Inferior parietal cortex (tissue), 1 donor: ENCODE results near the gene UBR2.
"Not testable (repeated sequence)": the region's sequence is repeated elsewhere in the genome, so short reads cannot be mapped to it uniquely, and the experiment has no call there.

ENCODE experiments used
- DNase-seq: peaks from one replicate; pipeline ENCODE4 v3.0.0-alpha.2; 2016; ENCODE audit errors: extremely low spot score

The UBR2 gene

GRCh38 chr6:42727627-42728026 lies 163.8 kb downstream of the UBR2 start:
- no peak for DNase-seq

GRCh38 chr6:42729731-42730130 lies 165.9 kb downstream of the UBR2 start:
- no peak for DNase-seq

GRCh38 chr6:42733867-42734481 lies 170.1 kb downstream of the UBR2 start:
- DNase-seq: not testable (repeated sequence)

DNA sequence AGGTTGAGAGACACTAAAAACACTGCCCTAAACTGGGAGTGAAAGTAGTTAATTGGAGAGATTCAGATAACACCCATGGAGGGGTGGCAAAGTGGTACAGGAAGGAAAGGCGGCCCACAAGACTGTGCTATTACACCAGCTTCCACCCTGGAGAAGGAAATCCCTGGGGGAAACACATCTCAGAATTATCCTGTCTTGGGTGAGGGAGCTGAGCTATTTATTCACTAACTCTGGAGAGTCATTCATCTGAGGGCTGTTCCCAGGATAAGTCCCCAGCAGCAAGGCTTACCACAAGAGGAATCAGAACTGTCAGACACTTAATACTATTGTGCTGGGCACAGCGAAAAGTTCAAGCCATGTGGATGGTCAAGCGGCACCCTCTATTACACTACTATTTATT lies 172.1 kb downstream of the UBR2 start:
- no peak for DNase-seq

DNA sequence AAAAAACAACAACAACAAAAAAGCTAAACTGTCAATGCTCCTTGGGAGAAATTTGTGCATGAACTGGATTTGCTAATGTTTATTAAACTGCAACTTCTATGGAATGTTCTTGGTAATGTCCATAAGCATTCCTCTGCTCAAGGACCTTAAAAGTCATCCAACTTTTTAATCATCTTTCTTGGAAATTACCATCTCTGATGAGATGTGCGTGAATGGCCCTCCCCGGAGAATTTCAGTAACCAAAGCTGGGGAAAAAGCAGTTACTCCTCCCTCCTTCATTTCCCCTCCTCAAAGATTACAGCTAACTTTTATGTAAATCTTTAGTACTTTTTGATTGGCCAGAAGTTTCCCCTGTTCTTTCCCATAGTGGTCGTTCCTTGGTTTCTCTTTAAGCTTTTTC lies 176.9 kb downstream of the UBR2 start:
- no peak for DNase-seq

DNA sequence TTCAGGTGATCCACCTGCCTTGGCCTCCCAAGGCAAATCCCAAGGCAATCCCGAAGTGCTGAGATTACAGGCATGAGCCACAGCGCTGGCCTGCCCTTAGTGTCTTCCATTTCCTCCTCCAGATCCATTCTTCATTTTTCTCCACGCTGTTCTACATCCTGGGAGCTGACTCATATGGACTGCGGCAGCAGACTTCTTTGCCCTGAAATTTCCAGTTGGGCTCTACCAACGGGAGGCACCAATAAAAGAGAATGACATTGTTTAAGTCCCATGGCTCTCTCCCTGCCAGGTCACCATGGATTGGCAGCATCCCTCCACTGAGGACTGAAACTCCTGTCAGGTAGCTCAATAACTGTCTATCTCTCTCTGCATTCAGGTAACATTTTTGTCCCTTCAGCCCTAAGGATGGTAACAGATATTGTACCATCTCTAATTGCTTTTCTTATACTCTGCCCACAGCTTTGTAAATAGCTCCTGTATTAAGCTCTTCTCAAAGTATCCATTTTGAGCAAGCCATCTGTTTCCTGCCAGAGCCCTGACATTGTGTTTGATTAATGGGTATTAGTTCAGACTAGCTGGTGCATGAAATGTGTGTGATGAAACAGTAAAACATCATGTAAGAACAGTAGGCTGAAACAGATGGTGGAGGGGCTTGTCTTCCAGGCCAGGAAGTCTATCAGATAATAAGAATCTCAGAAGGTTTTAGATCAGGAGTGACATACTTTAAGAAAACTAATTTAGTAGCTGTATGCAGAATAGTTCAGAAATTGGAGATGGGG lies 178.5 kb downstream of the UBR2 start:
- no peak for DNase-seq
